Ovary (tissue), 9 donors: Measurements from ENCODE around the gene CPEB4. TPM values are rescaled to one million over a fixed set of nuclear protein-coding genes. Genes with fewer than 3 reads are reported as not detected.

ENCODE experiments used
- DNase-seq, 5 donors: peaks; one replicate each; pipeline ENCODE4 v3.0.0-alpha.2; 2019 to 2020
- H3K27ac ChIP-seq, 2 donors: fragments of 200-600 bp; one replicate each; pipeline versions ENCODE4 v1.5.1 to v1.8.0; 2019 to 2022
- H3K27me3 ChIP-seq: fragments of 200-600 bp; one replicate; pipeline ENCODE4 v1.8.0; 2022
- H3K36me3 ChIP-seq: fragments of 200-600 bp; sonication (generic); one replicate; pipeline ENCODE4 v1.5.1; 2019
- H3K4me1 ChIP-seq: one replicate; pipeline ENCODE4 v1.8.1; 2013; ENCODE audit warnings: mild to moderate bottlenecking, moderate library complexity; ENCODE audit not compliant: insufficient read depth
- H3K4me3 ChIP-seq: fragments of 200-600 bp; sonication (generic); one replicate; pipeline ENCODE4 v1.5.1; 2017
- H3K9me3 ChIP-seq, 2 donors: fragments of 200-600 bp in 1 of 2; sonication (generic) in 1 of 2; one replicate each; pipeline versions ENCODE4 v1.5.1 to v1.8.1; 2013 to 2019; ENCODE audit warnings: mild to moderate bottlenecking in 1 of 2, moderate library complexity in 1 of 2
- CTCF ChIP-seq, 3 donors: fragments of 450-650 bp in 2 of 3; fragments of 200-600 bp in 1 of 3; IDR thresholded peaks; one replicate each; pipeline versions ENCODE4 v1.5.1 to v1.8.0; 2016 to 2022; ENCODE audit warnings: antibody characterized with exemption in 3 of 3, mild to moderate bottlenecking in 1 of 3
- EP300 ChIP-seq: sonication (generic); formaldehyde crosslinking; IDR thresholded peaks from one replicate; pipeline ENCODE4 v1.6.1; 2017; ENCODE audit warnings: antibody characterized with exemption
- POLR2A ChIP-seq: fragments of 450-650 bp; IDR thresholded peaks from one replicate; pipeline ENCODE4 v1.6.1; 2017; ENCODE audit warnings: antibody characterized with exemption, mild to moderate bottlenecking, moderate library complexity
- WGBS, 3 donors: extraction: QIAGEN DNeasy Blood & Tissue Kit in 1 of 3; methylation state at CpG; one replicate each; pipeline versions ENCODE4 v1.1.5 to v1.1.7; 2013 to 2017; 5-methylcytosine and 5-hydroxymethylcytosine counted together
- intact Hi-C, 4 donors: fragments of 100-400 bp; cut with DNase I; formaldehyde crosslinking; loops; one replicate each; pipeline versions ENCODE4 v1.11.0 to v1.15.1; 2022 to 2023
- polyA plus RNA-seq, 2 donors: library from polyadenylated mRNA; stranded (reverse); fragments of 200-250 nt in 1 of 2; fragments of 350-450 nt in 1 of 2; fragmentation: Illumina TruSeq in 1 of 2; extraction: RNeasy Lipid Tissue Mini Kit (QIAGEN cat#74804) in 1 of 2; gene quantifications; one replicate each; pipeline ENCODE4 v1.2.3, GENCODE V29; 2013 to 2014
- total RNA-seq, 7 donors: library from RNA; depleted of rRNA in 2 of 7; stranded (reverse); fragments of >200 nt in 2 of 7; fragmentation: NEBNext Ultra II Directional in 3 of 7; extraction: Animal tissue kit (Norgen Biotek cat#: 25700) in 3 of 7; gene quantifications; one replicate each; pipeline versions ENCODE4 v1.1.0 to v1.2.4, GENCODE V29; 2016 to 2023
- donor health status: DM: no; HTN: no; CAD: no; lungs with moderate emphysema.
- donor health status: DM: no; HTN: no; CAD: no.
- donor health status: Bipolar disorder and iron deficiency.
- donor health status: DM: yes; HTN: yes; CAD: no.
- donor health status: DM: no; HTN: no; CAD: no.
- donor health status: DM: yes; HTN: yes; CAD: no.

The CPEB4 gene
- total and polyA plus RNA-seq, 9 donors = 7.2 to 50.1 (median 23.2) TPM

DNA sequence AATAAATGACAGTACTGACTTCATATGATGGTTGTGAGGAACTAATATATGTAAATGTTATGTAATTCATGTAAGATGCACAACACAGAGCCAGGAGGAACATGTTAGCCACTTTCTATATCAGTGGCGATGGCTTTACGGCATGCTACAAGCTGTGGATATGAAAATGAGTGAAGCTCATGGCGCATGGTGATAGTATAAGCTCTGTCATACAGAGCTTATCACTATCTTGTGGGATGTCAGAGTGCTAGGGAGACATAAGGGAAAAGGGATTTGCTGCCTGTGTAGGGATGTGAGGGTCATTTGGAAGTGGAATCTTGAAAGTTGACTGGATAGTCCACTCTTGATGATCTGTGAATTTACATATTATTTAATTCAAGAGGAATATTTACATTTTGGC lies 13.6 kb downstream of the CPEB4 start:
- Histone ChIP-seq H3K4me3 (no peak overlapping the region), H3K36me3 (no peaks in the 10 kb centered on the region), H3K27me3 (no peaks in the 10 kb centered on the region), H3K27ac (no peak overlapping the region), H3K4me1 (peaks cover 3% of the 10 kb centered on the region), H3K9me3 (no peaks in the 10 kb centered on the region)
- TF ChIP-seq EP300 (no peak), POLR2A (no peak), CTCF (IDR thresholded peaks at IDR 0.05) (no peak)
- DNase-seq = no peak
- intact Hi-C loops = no loop called here
- WGBS, 3 donors = 96 to 98% (median 97%) methylated on average over 3 of the region's 3 CpGs

- no peak for DNase-seq
- Histone ChIP-seq H3K4me1 (peaks cover 3% of the 10 kb centered on the region), H3K27me3 (no peaks in the 10 kb centered on the region), H3K4me3 (no peak overlapping the region), H3K9me3 (no peaks in the 10 kb centered on the region), H3K27ac (no peak overlapping the region), H3K36me3 (no peaks in the 10 kb centered on the region)
- intact Hi-C loops = no loop called here
- 91 to 95% (median 92%) methylated on average over 1 of the region's 1 CpG for WGBS, 3 donors
- TF ChIP-seq EP300 (no peak), POLR2A (no peak), CTCF (IDR thresholded peaks at IDR 0.05) (no peak)
Observed at GRCh38 chr5:173902334-173902733, 14.2 kb downstream of the CPEB4 start.

- Histone ChIP-seq H3K4me3 (no peak overlapping the region), H3K36me3 (no peaks in the 10 kb centered on the region), H3K9me3 (no peaks in the 10 kb centered on the region), H3K27me3 (no peaks in the 10 kb centered on the region), H3K4me1 (peaks cover 4% of the 10 kb centered on the region), H3K27ac (no peak overlapping the region)
- no peak for DNase-seq
- TF ChIP-seq CTCF (IDR thresholded peaks at IDR 0.05) (no peak), EP300 (no peak), POLR2A (no peak)
- intact Hi-C loops = no loop called here
Observed at GRCh38 chr5:173902743-173903142, 14.6 kb downstream of the CPEB4 start.

DNA sequence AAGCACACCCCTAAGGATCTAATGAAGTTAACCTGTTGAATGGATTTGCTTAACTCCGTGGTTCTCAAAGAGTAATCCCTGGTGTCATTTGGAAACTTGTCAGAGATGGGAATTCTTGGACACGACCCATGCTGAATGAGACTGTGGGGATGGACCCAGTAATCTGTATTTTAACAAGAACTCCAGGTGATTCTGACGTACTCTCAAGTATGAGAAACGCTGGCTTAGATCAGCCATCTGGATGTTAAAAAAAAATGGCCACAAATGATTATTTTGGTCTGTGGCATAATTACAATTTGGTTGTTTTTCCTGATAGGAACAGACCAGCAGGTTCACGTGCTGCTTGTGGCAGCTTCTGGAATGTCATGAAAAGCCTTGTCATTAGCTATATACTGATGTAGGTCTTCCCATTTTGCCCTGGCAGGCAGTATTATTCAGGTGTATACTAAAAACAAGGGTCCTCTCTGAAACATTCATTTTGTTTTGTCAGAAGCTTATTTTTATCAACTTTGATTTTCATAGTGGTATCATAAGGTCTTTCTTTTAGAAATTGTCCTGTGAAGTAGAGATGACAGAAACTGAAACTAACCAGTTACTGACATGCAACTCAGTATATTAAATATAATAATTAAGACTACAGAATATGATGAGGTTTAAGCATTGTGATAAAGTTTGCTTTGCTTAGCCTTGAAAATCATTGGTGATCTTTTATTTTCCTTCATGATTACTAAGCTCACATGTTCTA lies 15.4 kb downstream of the CPEB4 start:
- WGBS, 3 donors = 79 to 89% (median 85%) methylated on average over 5 of the region's 5 CpGs
- Histone ChIP-seq H3K4me1 (peaks cover 5% of the 10 kb centered on the region), H3K4me3 (no peak overlapping the region), H3K27ac (no peak overlapping the region), H3K27me3 (no peaks in the 10 kb centered on the region), H3K9me3 (no peaks in the 10 kb centered on the region), H3K36me3 (no peaks in the 10 kb centered on the region)
- TF ChIP-seq POLR2A (no peak), CTCF (IDR thresholded peaks at IDR 0.05) (no peak), EP300 (no peak)
- intact Hi-C loops = no loop called here
- no peak for DNase-seq
